HepG2 (cell line): ENCODE results near the gene EPB41L1. TPM values are rescaled to one million over a fixed set of nuclear protein-coding genes. Genes with fewer than 3 reads are reported as not detected.

Experiments
- ATAC-seq: fragments of 200-7000 bp; cut with Tn5 transposase; 3 replicates; pipeline ENCODE4 v1.9.1; 2020; ENCODE audit warnings: mild to moderate bottlenecking, moderate library complexity
- BruUV-seq: library from RNA; stranded (reverse); fragments of 400-500 nt; replicated peaks from 2 replicates; lab custom pipeline; 2021; lab: Mats Ljungman, UMichigan
- CTCF ChIA-PET: fragments of 300-600 bp; formaldehyde crosslinking; extraction: SDS; loops from one replicate; lab custom pipeline; 2021; ENCODE audit warnings: low total read pairs, inconsistent platforms, low intra/inter-chr PET ratio; lab: Yijun Ruan, JAX
- POLR2A ChIA-PET: fragments of 350-600 bp; sonication (Branson Sonifier 250); formaldehyde crosslinking; loops from one replicate; lab custom pipeline; 2020; ENCODE audit warnings: antibody characterized with exemption, inconsistent platforms; lab: Yijun Ruan, JAX
- DNase-seq: peaks from one replicate; pipeline ENCODE4 v3.0.0-alpha.2; 2015; ENCODE audit warnings: low spot score
- FAIRE-seq: peaks from 3 replicates; lab custom pipeline; 2011; peaks lifted over from hg19 to GRCh38; lab: Jason Lieb, UNC
- H2AFZ ChIP-seq: one replicate; pipeline ENCODE4 v1.6.1; 2011; ENCODE audit warnings: low read length, inconsistent platforms
- H3K27ac ChIP-seq: fragments of 300-600 bp; 3 replicates; pipeline ENCODE4 v1.8.0; 2011; ENCODE audit warnings: mixed run types, mild to moderate bottlenecking, mixed read lengths, low read length, inconsistent platforms; ENCODE audit not compliant: insufficient read depth; ENCODE audit errors: extremely low read length
- H3K27me3 ChIP-seq, 2 experiments: fragments of 200-600 bp in 1 of 2; 2 replicates in 1 of 2; 3 replicates in 1 of 2; pipeline versions ENCODE4 v1.6.0 to v1.8.0; 2011; ENCODE audit warnings: low read length in 2 of 2, mild to moderate bottlenecking in 2 of 2, moderate library complexity in 2 of 2, inconsistent platforms in 1 of 2; ENCODE audit not compliant: insufficient read depth in 2 of 2, control insufficient read depth in 1 of 2
- H3K36me3 ChIP-seq, 2 experiments: fragments of 200-600 bp in 1 of 2; replicated peaks in 1 of 2; 2 replicates in 1 of 2; 3 replicates in 1 of 2; pipeline versions ENCODE4 v1.5.1 to v1.8.0; 2011; ENCODE audit warnings: low read length in 2 of 2, inconsistent platforms in 1 of 2; ENCODE audit not compliant: insufficient read depth in 2 of 2, control insufficient read depth in 1 of 2
- H3K4me1 ChIP-seq: 2 replicates; pipeline ENCODE4 v1.5.1; 2012; ENCODE audit warnings: low read length, inconsistent platforms; ENCODE audit not compliant: insufficient read depth
- H3K4me2 ChIP-seq: 2 replicates; pipeline ENCODE4 v1.6.0; 2011; ENCODE audit warnings: low read depth, low read length, inconsistent platforms
- H3K4me3 ChIP-seq, 3 experiments: fragments of 200-600 bp in 1 of 3; sonication (generic), shearing (Covaris generic) in 1 of 3; replicated peaks in 1 of 3; 2 replicates each; pipeline ENCODE4 v1.5.1; 2011 to 2016; ENCODE audit warnings: low read length in 3 of 3, inconsistent platforms in 2 of 3, low read depth in 2 of 3, mild to moderate bottlenecking in 2 of 3, control low read depth in 1 of 3, mixed read lengths in 1 of 3; ENCODE audit not compliant: insufficient read depth in 1 of 3
- H3K79me2 ChIP-seq: one replicate; pipeline ENCODE4 v1.6.1; 2011; ENCODE audit warnings: low read length, inconsistent platforms; ENCODE audit not compliant: insufficient read depth
- H3K9ac ChIP-seq: 2 replicates; pipeline ENCODE4 v1.6.0; 2011; ENCODE audit warnings: mild to moderate bottlenecking, low read depth, low read length, inconsistent platforms; ENCODE audit not compliant: insufficient read depth
- H3K9me3 ChIP-seq: 2 replicates; pipeline ENCODE4 v1.5.1; 2012; ENCODE audit warnings: mild to moderate bottlenecking, low read length
- H4K20me1 ChIP-seq: 2 replicates; pipeline ENCODE4 v1.6.0; 2011; ENCODE audit warnings: inconsistent platforms, mild to moderate bottlenecking, low read length, moderate library complexity; ENCODE audit not compliant: insufficient read depth
- AFF4 ChIP-seq: sonication (generic); formaldehyde crosslinking; IDR thresholded peaks from 2 replicates; pipeline ENCODE4 v1.4.0; 2020; ENCODE audit warnings: missing genetic modification reagents
- CHCHD3 ChIP-seq: sonication (generic); formaldehyde crosslinking; IDR thresholded peaks from 2 replicates; pipeline ENCODE4 v1.8.0; 2022; ENCODE audit warnings: mild to moderate bottlenecking, missing genetic modification reagents, moderate library complexity
- DMAP1 ChIP-seq: IDR thresholded peaks from 2 replicates; pipeline ENCODE4 v1.6.1; 2016
- ISX ChIP-seq: sonication (generic); formaldehyde crosslinking; conservative IDR thresholded peaks from 2 replicates; pipeline ENCODE4 v1.5.0; 2020; ENCODE audit warnings: missing genetic modification reagents
- JUN ChIP-seq: sonication (generic); formaldehyde crosslinking; IDR thresholded peaks from 2 replicates; pipeline ENCODE4 v1.4.0; 2020; ENCODE audit warnings: mild to moderate bottlenecking, missing genetic modification reagents
- MAFK ChIP-seq, 2 experiments: IDR thresholded peaks in 1 of 2; conservative IDR thresholded peaks in 1 of 2; 2 replicates each; pipeline ENCODE4 v1.6.1; 2011; ENCODE audit warnings: improper control_type of control experiment in 2 of 2, low read length in 2 of 2
- NFKBIZ ChIP-seq: IDR thresholded peaks from 2 replicates; pipeline ENCODE4 v1.6.1; 2018; ENCODE audit warnings: missing genetic modification reagents, missing compliant biosample characterization
- NFYC ChIP-seq: IDR thresholded peaks from 2 replicates; pipeline ENCODE4 v1.6.1; 2016; ENCODE audit warnings: missing genetic modification reagents, missing compliant biosample characterization
- STAT5B ChIP-seq: sonication (generic); formaldehyde crosslinking; IDR thresholded peaks from 2 replicates; pipeline ENCODE4 v1.4.0; 2020; ENCODE audit warnings: missing genetic modification reagents
- ZFY ChIP-seq: sonication (generic); formaldehyde crosslinking; IDR thresholded peaks from 2 replicates; pipeline ENCODE4 v1.4.0; 2020; ENCODE audit warnings: missing genetic modification reagents
- ZNF331 ChIP-seq: sonication (generic); formaldehyde crosslinking; IDR thresholded peaks from 2 replicates; pipeline ENCODE4 v1.4.0; 2020; ENCODE audit warnings: missing genetic modification reagents
- ZNF749 ChIP-seq: sonication (generic); formaldehyde crosslinking; IDR thresholded peaks from 2 replicates; pipeline ENCODE4 v1.8.0; 2022; ENCODE audit warnings: mild to moderate bottlenecking, missing genetic modification reagents, moderate library complexity, borderline replicate concordance
- WGBS: methylation state at CpG from one replicate; pipeline ENCODE4 v1.1.6; 2017; ENCODE audit warnings: low lambda C conversion rate; 5-methylcytosine and 5-hydroxymethylcytosine counted together
- in situ Hi-C: cut with HindIII; loops from 2 replicates; pipeline ENCODE4 v1.10.0; 2017; ENCODE audit warnings: low pct_unique_long_range_greater_than_20kb; ENCODE audit not compliant: extremely low pct_ligation_motif_present
- intact Hi-C: fragments of 100-400 bp; cut with micrococcal nuclease; formaldehyde crosslinking; loops from one replicate; pipeline ENCODE4 v1.10.0; 2022; ENCODE audit not compliant: unreplicated experiment
- polyA plus RNA-seq, 8 experiments: library from polyadenylated mRNA; depleted of rRNA in 3 of 8; stranded (reverse) in 7 of 8; unstranded in 1 of 8; fragments of >200 nt; fragmentation: Illumina TruSeq in 4 of 8; extraction: Trizol in 4 of 8; gene quantifications; 2 replicates each; pipeline versions ENCODE4 v1.2.1 to v1.2.3, GENCODE V29; 2011 to 2016; ENCODE audit warnings: low read depth in 4 of 8, missing spikeins in 1 of 8, mixed read lengths in 1 of 8; ENCODE audit not compliant: insufficient read depth in 1 of 8
- total RNA-seq, 5 experiments: library from RNA; depleted of rRNA; stranded (reverse); fragments of >200 nt; fragmentation: Illumina TruSeq; extraction: Trizol; gene quantifications; 2 replicates each; pipeline ENCODE4 v1.2.3, GENCODE V29; 2016; ENCODE audit warnings: low read depth in 1 of 5

The EPB41L1 gene
- total and polyA plus RNA-seq, 2 of the 13 experiments (the other 11 are each of a cell fraction or from before 2014, with no cell fraction given), result 16.7 to 39.0 TPM

- H3K27ac ChIP-seq, result no peak overlapping the region
- peaks cover 5 to 15% of the 10 kb centered on the region in 2 experiments; a peak in 2 of 5 replicates for H3K36me3 ChIP-seq
- H4K20me1 ChIP-seq, result no peaks in the 10 kb centered on the region
- no peak overlapping the region for H2AFZ ChIP-seq
- no peak overlapping the region for H3K4me3 ChIP-seq
- ATAC-seq, result no peak
- ChIA-PET POLR2A (interaction anchor here (1.0 kb wide), 1 partner anchor 276 kb away, joined by 4 read pairs; the partner anchor contains the start of gene SCAND1), CTCF (no interaction called here)
- no peak for DNase-seq
- intact Hi-C loops (no loop called here), in situ Hi-C loops (no loop called here)
- H3K27me3 ChIP-seq, result no peaks in the 10 kb centered on the region
- peaks cover 7% of the 10 kb centered on the region; the same call in 1 of the 2 replicates for H3K4me1 ChIP-seq
- no peak for TF ChIP-seq ISX (CRISPR knock-in tag)
- TF ChIP-seq DMAP1 (CRISPR knock-in tag), result no peak
- TF ChIP-seq ZNF749 (CRISPR knock-in tag), result no peak
- no peak for TF ChIP-seq ZNF331
- no peak for TF ChIP-seq JUN
- no peak for TF ChIP-seq CHCHD3 (CRISPR knock-in tag)
- no peak for TF ChIP-seq NFKBIZ
- FAIRE-seq, result no peak
- H3K79me2 ChIP-seq, result no peaks in the 10 kb centered on the region
- no peak overlapping the region for H3K4me2 ChIP-seq
- no peak overlapping the region for H3K9ac ChIP-seq
- BruUV-seq, result no TSS peak
- H3K9me3 ChIP-seq, result no peaks in the 10 kb centered on the region
- 67% methylated on average over 3 of the region's 3 CpGs for WGBS
These were observed 75.5 kb downstream of the EPB41L1 start for GRCh38 chr20:36230019-36230418.

- POLR2A ChIA-PET, result interaction anchor here (1.0 kb wide), 1 partner anchor 277 kb away, joined by 4 read pairs; the partner anchor contains the start of gene SCAND1
- intact Hi-C loops, result no loop called here
- no TSS peak for BruUV-seq
These were observed 76.8 kb downstream of the EPB41L1 start for GRCh38 chr20:36231331-36231730.

More at GRCh38 chr20:36231331-36231730, 76.8 kb downstream of the EPB41L1 start:
- TF ChIP-seq AFF4 (CRISPR knock-in tag) (no peak), STAT5B (CRISPR knock-in tag) (no peak), MAFK (conservative IDR thresholded peaks at IDR 0.05 in 1 of 2, IDR thresholded peaks at IDR 0.05 in 1 of 2; ENCODE audit: low read length in 2 of 2) (no peak), NFYC (no peak), ZFY (CRISPR knock-in tag) (no peak)
- CTCF ChIA-PET, result no interaction called here
- DNase-seq (no peak), FAIRE-seq (no peak), ATAC-seq (no peak)
- H3K4me1 ChIP-seq, result peaks cover 12% of the 10 kb centered on the region
- peaks cover 1% of the 10 kb centered on the region for H3K79me2 ChIP-seq
- H3K9ac ChIP-seq, result no peak overlapping the region
- no peaks in the 10 kb centered on the region; a peak in 1 of 5 replicates for H3K27me3 ChIP-seq
- H3K4me3 ChIP-seq, result no peak overlapping the region
- 69% methylated on average over 7 of the region's 7 CpGs for WGBS
- H2AFZ ChIP-seq, result no peak overlapping the region
- H3K27ac ChIP-seq, result no peak overlapping the region
- peaks cover 4 to 8% of the 10 kb centered on the region in 2 experiments; a peak in 2 of 5 replicates for H3K36me3 ChIP-seq
- in situ Hi-C loops, result no loop called here
- no peak overlapping the region for H3K4me2 ChIP-seq
- no peaks in the 10 kb centered on the region for H3K9me3 ChIP-seq
- no peaks in the 10 kb centered on the region for H4K20me1 ChIP-seq
